ENCODE results near the gene SERPINA5. TPM values are rescaled to one million over a fixed set of nuclear protein-coding genes. Genes with fewer than 3 reads are reported as not detected.

The SERPINA5 gene
- total and polyA plus RNA-seq, 2 of the 13 experiments (the other 11 are each of a cell fraction or from before 2014, with no cell fraction given) = 449 to 498 TPM

- TF ChIP-seq ZNF646 (CRISPR knock-in tag; IDR thresholded peaks at IDR 0.05) = peak; percentile 55; the same call in 1 of the 2 replicates
- no peak for TF ChIP-seq AFF4 (CRISPR knock-in tag; IDR thresholded peaks at IDR 0.05)
- no peak for TF ChIP-seq ZNF124 (CRISPR knock-in tag; IDR thresholded peaks at IDR 0.05)
- TF ChIP-seq TRIM22 (IDR thresholded peaks at IDR 0.05) = no peak
- TF ChIP-seq ZFP41 (CRISPR knock-in tag; IDR thresholded peaks at IDR 0.05; ENCODE audit: borderline replicate concordance) = no peak
- no peak for TF ChIP-seq IKZF1 (IDR thresholded peaks at IDR 0.05)
- TF ChIP-seq MYC (CRISPR knock-in tag; IDR thresholded peaks at IDR 0.05; ENCODE audit: borderline replicate concordance) = no peak
- TF ChIP-seq ZMYM3 (CRISPR knock-in tag; IDR thresholded peaks at IDR 0.05) = peak; percentile 12; the same call in 1 of the 2 replicates
- no peak for TF ChIP-seq ZFYVE20 (CRISPR knock-in tag; IDR thresholded peaks at IDR 0.05; ENCODE audit: borderline replicate concordance, low read depth)
- no peak for TF ChIP-seq JARID2 (CRISPR knock-in tag; IDR thresholded peaks at IDR 0.05; ENCODE audit: insufficient replicate concordance)
- peak; percentile 54; the same call in 1 of the 2 replicates for TF ChIP-seq ZFY (CRISPR knock-in tag; IDR thresholded peaks at IDR 0.05)
- TF ChIP-seq ZNF333 (CRISPR knock-in tag; IDR thresholded peaks at IDR 0.05; ENCODE audit: borderline replicate concordance) = no peak
- no peak; a peak in 1 of 4 replicates for TF ChIP-seq ATF4 (CRISPR knock-in tag; IDR thresholded peaks at IDR 0.05)
- peak; percentile 93 for TF ChIP-seq GATAD2A (CRISPR knock-in tag; IDR thresholded peaks at IDR 0.05)
- no peak for TF ChIP-seq ZNF136 (CRISPR knock-in tag; IDR thresholded peaks at IDR 0.05; ENCODE audit: low read depth)
- no peak for TF ChIP-seq MTA1 (CRISPR knock-in tag; IDR thresholded peaks at IDR 0.05; ENCODE audit: borderline replicate concordance)
Measured at GRCh38 chr14:94572637-94573303, 8.5 kb upstream of the SERPINA5 start (continued).
